Adrenal gland (tissue), 5 donors: ENCODE results near the gene OLFM4.

Experiments used
- CTCF ChIP-seq, 6 experiments: fragments of 450-650 bp in 4 of 6; fragments of 200-600 bp in 2 of 6; sonication (generic) in 1 of 6; IDR thresholded peaks; 1 replicate in 5 of 6; 2 replicates in 1 of 6; pipeline versions ENCODE4 v1.5.1 to v1.8.0; 2016 to 2021; ENCODE audit warnings: antibody characterized with exemption in 6 of 6, mild to moderate bottlenecking in 2 of 6, moderate library complexity in 1 of 6
- POLR2A ChIP-seq, 2 donors: fragments of 450-650 bp; IDR thresholded peaks; one replicate each; pipeline ENCODE4 v1.6.1; 2017; ENCODE audit warnings: antibody characterized with exemption in 2 of 2, mild to moderate bottlenecking in 2 of 2, moderate library complexity in 1 of 2
- donor health status: DM: no; HTN: no; CAD: no.

DNA sequence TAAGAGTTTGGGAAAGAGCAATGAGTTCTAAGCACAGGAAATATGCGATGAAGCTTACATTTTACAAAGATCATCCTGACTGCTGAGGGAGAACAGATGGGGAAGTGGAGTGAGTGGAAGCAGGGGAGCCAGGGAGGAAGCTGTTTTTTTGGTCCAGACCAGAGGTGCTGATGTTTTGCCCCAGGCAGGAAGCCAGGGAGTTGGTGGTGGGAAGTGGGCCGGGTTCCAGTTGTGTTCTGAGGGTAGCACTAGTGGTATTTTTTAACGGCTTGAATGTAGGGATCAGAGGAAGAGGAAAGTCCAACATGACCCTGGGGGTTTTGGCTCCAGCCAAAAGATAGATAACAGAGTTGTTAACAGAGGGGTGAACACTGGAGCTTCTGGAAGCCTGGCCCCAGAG lies 20.7 kb upstream of the OLFM4 start:
- TF ChIP-seq CTCF (IDR thresholded peaks at IDR 0.05) (no peak), POLR2A (IDR thresholded peaks at IDR 0.05) (no peak)
